GM18526 (cell line): ENCODE results near the gene SCGB1C1.

Source experiments
- POLR2A ChIP-seq: IDR thresholded peaks from 3 replicates; pipeline ENCODE4 v1.6.1; 2011; ENCODE audit not compliant: insufficient read length; ENCODE audit errors: extremely low read depth

SCGB1C1 gene

GRCh38 chr11:232783-233565 is 40.1 kb downstream of the SCGB1C1 start:
- no peak for TF ChIP-seq POLR2A

GRCh38 chr11:235180-235579 is 42.3 kb downstream of the SCGB1C1 start:
- TF ChIP-seq POLR2A = no peak

- no peak for TF ChIP-seq POLR2A
Observed at GRCh38 chr11:235609-235996, 42.7 kb downstream of the SCGB1C1 start.

DNA sequence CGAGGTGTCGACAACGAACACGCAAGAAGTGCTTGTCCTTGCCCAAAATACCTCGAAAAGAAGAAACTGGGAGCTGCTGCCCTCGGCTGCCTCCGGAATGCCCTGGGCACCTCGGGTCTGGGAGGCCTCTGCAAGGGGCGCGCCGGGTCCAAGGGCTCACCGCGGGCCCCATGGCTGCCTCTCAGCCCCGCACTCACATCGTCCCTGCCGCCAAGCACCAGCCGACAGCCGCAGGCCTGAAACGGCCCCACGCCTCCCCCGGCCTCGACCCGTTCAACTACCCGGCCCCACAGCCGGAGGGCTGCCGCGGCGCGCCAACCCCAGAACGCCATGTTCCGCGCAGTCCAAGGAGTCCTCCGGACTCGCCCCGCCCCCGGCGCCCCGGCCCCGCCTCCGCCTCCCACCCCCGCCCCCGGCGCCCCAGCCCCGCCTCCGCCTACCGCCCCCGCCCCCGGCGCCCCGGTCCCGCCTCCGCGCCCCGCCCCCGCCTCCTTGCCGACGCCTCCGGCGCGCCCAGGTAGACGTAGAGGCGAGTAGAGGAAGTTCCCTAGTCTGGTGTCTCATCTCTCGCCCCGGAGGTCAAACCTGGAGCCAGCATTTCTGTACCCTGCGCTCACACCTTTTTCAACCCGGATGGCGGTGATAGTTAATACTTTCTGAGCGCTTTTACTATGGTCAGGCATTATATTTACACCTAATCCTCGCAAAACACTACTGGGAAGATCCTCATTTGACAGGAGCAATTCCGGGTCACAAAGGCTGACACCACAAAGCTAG is 43.3 kb downstream of the SCGB1C1 start, which contains the start of gene SIRT3:
Gene SIRT3 (minus strand): TSS at position 346 of the 777 bp plus-strand sequence. CDS start 14 bp downstream, at position 332.
- TF ChIP-seq POLR2A = peak; percentile 69

GRCh38 chr11:236774-237767 is 44.2 kb downstream of the SCGB1C1 start, which contains the start of gene PSMD13:
Gene PSMD13 (plus strand): TSS chr11:236976. CDS start chr11:237050, 74 bp downstream.
- peak; percentile 70 for TF ChIP-seq POLR2A

DNA sequence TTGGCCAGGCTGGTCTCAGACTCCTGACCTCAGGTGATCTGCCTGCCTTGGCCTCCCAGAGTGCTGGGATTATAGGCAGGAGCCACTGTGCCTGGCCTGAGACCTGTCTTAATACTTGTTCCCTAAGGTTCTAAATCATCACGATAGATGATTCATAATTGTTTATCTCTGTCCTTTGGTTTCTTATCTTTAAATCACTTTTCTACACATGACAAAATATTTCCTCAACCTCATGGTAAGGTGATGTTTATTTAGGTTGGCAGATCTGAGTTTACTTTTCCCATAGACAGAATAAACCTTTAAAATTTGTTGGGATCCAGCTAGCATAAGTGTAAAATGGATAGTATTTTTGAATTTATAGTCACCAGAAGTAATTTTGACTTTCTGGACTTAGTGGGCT is 47.4 kb downstream of the SCGB1C1 start:
- no peak for TF ChIP-seq POLR2A

GRCh38 chr11:241634-242033 is 48.8 kb downstream of the SCGB1C1 start:
- TF ChIP-seq POLR2A = no peak
